Left colon (tissue), 2 donors: ENCODE data around the gene KCNH8. TPM values are rescaled to one million over a fixed set of nuclear protein-coding genes. Genes with fewer than 3 reads are reported as not detected.
A peak's percentile ranks its signal among the peaks of the same experiment; 100 is the strongest.
"Not testable (repeated sequence)": the region's sequence is repeated elsewhere in the genome, so short reads cannot be mapped to it uniquely, and the experiment has no call there.

Source experiments
- ATAC-seq: fragments of 200-7000 bp; cut with Tn5 transposase; one replicate; pipeline ENCODE4 v1.9.1; 2020; ENCODE audit warnings: mild to moderate bottlenecking, moderate library complexity
- DNase-seq, 2 donors: peaks; one replicate each; pipeline ENCODE4 v3.0.0-alpha.2; 2020
- intact Hi-C, 2 donors: fragments of 100-400 bp; cut with DNase I in 1 of 2; cut with micrococcal nuclease in 1 of 2; formaldehyde crosslinking; loops; one replicate each; pipeline versions ENCODE4 v1.11.2 to v1.14.0; 2022; cut with DNase I, micrococcal nuclease
- long read RNA-seq: library from polyadenylated mRNA; unstranded; transcript quantifications from one replicate; pipeline ENCODE4 v2.0.0, GENCODE V29; 2021
- total RNA-seq, 2 donors: library from RNA; stranded (reverse); fragmentation: NEBNext Ultra II Directional; extraction: Animal tissue kit (Norgen Biotek cat#: 25700); gene quantifications; one replicate each; pipeline ENCODE4 v1.2.1, GENCODE V29; 2021
- donor health status: DM: no; HTN: no; CAD: no.
- donor health status: DM: yes; HTN: yes; CAD: no.

KCNH8 gene
- total RNA-seq: under 1 TPM; 0.92 TPM
- long read RNA-seq: 0 reads

- DNase-seq (peak; percentile 40 to 45), ATAC-seq (peak; percentile 62)
- intact Hi-C loops: no loop called here
Observed at GRCh38 chr3:19147905-19148767, at the start of gene KCNH8. TSS of gene KCNH8 (plus strand) at chr3:19148510. CDS start at chr3:19148720, 210 bp downstream.

- DNase-seq: peak in 1 of 2 donors; percentile 27
- intact Hi-C loops, ATAC-seq: not testable (repeated sequence)
Observed at GRCh38 chr3:19102654-19103290, 45.5 kb upstream of the KCNH8 start.

GRCh38 chr3:19103510-19103909, 44.8 kb upstream of the KCNH8 start:
- DNase-seq (no peak), ATAC-seq (no peak)
- intact Hi-C loops: no loop called here

GRCh38 chr3:19104459-19104858, 43.9 kb upstream of the KCNH8 start:
- no peak for ATAC-seq
- intact Hi-C loops: no loop called here
- no peak for DNase-seq

- intact Hi-C loops: no loop called here
- ATAC-seq (no peak), DNase-seq (no peak)
Observed at GRCh38 chr3:19105826-19106225, 42.5 kb upstream of the KCNH8 start.

GRCh38 chr3:19106307-19106706, 42.0 kb upstream of the KCNH8 start:
- intact Hi-C loops: no loop called here

GRCh38 chr3:19107719-19108118, 40.6 kb upstream of the KCNH8 start:
- DNase-seq (no peak), ATAC-seq (no peak)
- intact Hi-C loops: no loop called here

More at GRCh38 chr3:19106307-19106706, 42.0 kb upstream of the KCNH8 start:
- ATAC-seq (no peak), DNase-seq (no peak)

- ATAC-seq (no peak), DNase-seq (no peak)
- intact Hi-C loops: no loop called here
Observed at GRCh38 chr3:19110335-19110895, 37.9 kb upstream of the KCNH8 start.

- ATAC-seq (no peak), DNase-seq (no peak)
- intact Hi-C loops: no loop called here
Observed at GRCh38 chr3:19114461-19114860, 33.8 kb upstream of the KCNH8 start.

GRCh38 chr3:19116239-19116638, 32.1 kb upstream of the KCNH8 start:
- DNase-seq: no peak
- intact Hi-C loops: no loop called here
- no peak for ATAC-seq

- DNase-seq (no peak), ATAC-seq (no peak)
- intact Hi-C loops: no loop called here
Observed at GRCh38 chr3:19124752-19125151, 23.6 kb upstream of the KCNH8 start.

- ATAC-seq: no peak
- no peak for DNase-seq
- intact Hi-C loops: no loop called here
Observed at GRCh38 chr3:19139863-19140262, 8.4 kb upstream of the KCNH8 start.

- intact Hi-C loops: no loop called here
- peak; percentile 89 for ATAC-seq
- peak; percentile 83 to 87 for DNase-seq
Observed at GRCh38 chr3:19146685-19147650, 1.3 kb upstream of the KCNH8 start.

GRCh38 chr3:19148768-19149091, 420 bp downstream of the KCNH8 start:
- intact Hi-C loops: no loop called here
- ATAC-seq (no peak), DNase-seq (no peak)

GRCh38 chr3:19149368-19149767, 1.1 kb downstream of the KCNH8 start:
- DNase-seq (peak in 1 of 2 donors; percentile 23), ATAC-seq (no peak)
- intact Hi-C loops: no loop called here

GRCh38 chr3:19151171-19151570, 2.9 kb downstream of the KCNH8 start:
- intact Hi-C loops: no loop called here
- no peak for ATAC-seq
- DNase-seq: no peak

GRCh38 chr3:19154693-19155250, 6.5 kb downstream of the KCNH8 start:
- no peak for DNase-seq
- no peak for ATAC-seq
- intact Hi-C loops: no loop called here

- DNase-seq (no peak), ATAC-seq (no peak)
- intact Hi-C loops: no loop called here
Observed at GRCh38 chr3:19155375-19155774, 7.1 kb downstream of the KCNH8 start.
